Stimulated activated CD4-positive, alpha-beta T cell treated with anti-CD3 and anti-CD28 coated beads, Interleukin-1b, Interleukin-23, amount 100 ng/mL, for 4 hours (primary cell): ENCODE results near the gene KCNQ1.

Source experiments
- DNase-seq, 2 donors: peaks; one replicate each; pipeline ENCODE4 v3.0.0-alpha.2; 2020; ENCODE audit warnings: low read depth in 2 of 2

KCNQ1 gene

GRCh38 chr11:2836315-2837095, 391.7 kb downstream of the KCNQ1 start:
- DNase-seq: no peak

GRCh38 chr11:2837096-2837601, 392.3 kb downstream of the KCNQ1 start:
- no peak for DNase-seq

- no peak for DNase-seq
Observed at GRCh38 chr11:2837651-2838050, 392.8 kb downstream of the KCNQ1 start.

GRCh38 chr11:2838091-2838490, 393.3 kb downstream of the KCNQ1 start:
- DNase-seq: no peak

- no peak for DNase-seq
Observed at GRCh38 chr11:2838676-2839294, 394.0 kb downstream of the KCNQ1 start.

GRCh38 chr11:2839395-2839943, 394.7 kb downstream of the KCNQ1 start:
- DNase-seq: no peak

GRCh38 chr11:2841411-2842190, 396.8 kb downstream of the KCNQ1 start:
- DNase-seq: no peak

GRCh38 chr11:2842876-2843275, 398.1 kb downstream of the KCNQ1 start:
- DNase-seq: no peak

- no peak for DNase-seq
Observed at GRCh38 chr11:2843551-2843950, 398.7 kb downstream of the KCNQ1 start.

- no peak for DNase-seq
Observed at GRCh38 chr11:2844116-2844842, 399.5 kb downstream of the KCNQ1 start.

- DNase-seq: no peak
Observed at GRCh38 chr11:2844996-2845395, 400.2 kb downstream of the KCNQ1 start.

- no peak for DNase-seq
Observed at GRCh38 chr11:2846056-2846455, 401.2 kb downstream of the KCNQ1 start.

GRCh38 chr11:2846470-2846869, 401.7 kb downstream of the KCNQ1 start:
- no peak for DNase-seq

GRCh38 chr11:2847561-2847960, 402.8 kb downstream of the KCNQ1 start:
- DNase-seq: no peak

- DNase-seq: no peak
Observed at GRCh38 chr11:2848497-2848896, 403.7 kb downstream of the KCNQ1 start.

- DNase-seq: no peak
Observed at GRCh38 chr11:2849994-2850770, 405.4 kb downstream of the KCNQ1 start.

- no peak for DNase-seq
Observed at GRCh38 chr11:2853401-2853800, 408.6 kb downstream of the KCNQ1 start.

GRCh38 chr11:2853997-2854560, 409.3 kb downstream of the KCNQ1 start:
- no peak for DNase-seq

- DNase-seq: no peak
Observed at GRCh38 chr11:2855162-2855561, 410.4 kb downstream of the KCNQ1 start.

- DNase-seq: no peak
Observed at GRCh38 chr11:2857276-2857675, 412.5 kb downstream of the KCNQ1 start.
